GM19193 (cell line): ENCODE results near the gene MCC.

Source experiments
- POLR2A ChIP-seq: IDR thresholded peaks from 4 replicates; pipeline ENCODE4 v1.6.1; 2011; ENCODE audit not compliant: insufficient read depth, insufficient read length; ENCODE audit errors: extremely low read depth

Gene MCC

DNA sequence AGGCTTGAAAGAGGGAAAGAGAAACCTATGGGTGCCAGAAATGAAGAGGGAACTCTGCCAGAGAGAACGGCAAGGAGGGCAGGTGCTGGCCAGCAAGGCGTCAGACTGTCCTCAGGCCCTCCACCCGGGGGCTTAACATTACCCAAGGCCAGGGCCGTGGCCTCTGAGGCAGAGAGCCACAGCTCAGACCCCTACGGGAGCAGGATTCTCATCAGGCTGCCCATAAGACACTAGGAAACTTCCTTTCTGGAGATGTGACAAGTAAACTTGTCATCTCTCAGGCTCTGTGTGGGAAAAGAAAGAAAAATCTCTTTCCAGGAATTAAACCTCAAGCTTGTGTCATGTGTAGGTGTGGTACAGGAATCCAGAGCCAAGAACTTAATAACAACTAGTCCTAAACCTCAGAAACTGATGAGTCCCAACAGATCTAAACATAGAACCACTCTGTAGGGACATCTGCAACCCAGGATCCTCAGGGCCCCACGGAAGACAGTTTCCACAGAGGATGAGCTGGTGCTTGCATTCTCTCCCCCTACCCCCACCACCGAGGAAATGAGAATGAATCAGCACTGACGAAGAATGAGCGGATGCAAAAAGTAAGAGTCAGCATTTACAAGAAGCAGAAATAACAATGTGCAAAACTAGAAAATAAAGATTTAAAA lies 437.4 kb downstream of the MCC start:
- TF ChIP-seq POLR2A = no peak

DNA sequence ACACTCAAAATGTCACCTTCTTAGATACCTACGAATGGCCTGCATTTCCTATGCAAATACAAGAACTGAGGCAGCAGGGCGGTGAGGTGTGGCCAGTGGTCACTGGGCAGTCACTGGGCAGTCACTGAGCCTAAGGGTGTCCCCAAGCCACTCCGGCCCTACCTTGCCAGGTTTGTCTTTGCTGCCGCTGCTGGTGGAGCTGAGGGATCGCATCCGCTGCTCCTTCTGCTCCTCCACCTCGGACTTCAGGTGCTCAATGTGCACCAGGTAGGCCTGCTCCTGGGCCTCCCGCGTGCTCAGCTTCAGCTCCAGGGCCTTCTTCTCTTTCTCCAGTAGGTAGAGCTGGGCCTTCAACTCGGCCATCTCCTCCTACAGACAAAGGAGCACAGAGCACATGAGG lies 439.3 kb downstream of the MCC start:
- no peak for TF ChIP-seq POLR2A

DNA sequence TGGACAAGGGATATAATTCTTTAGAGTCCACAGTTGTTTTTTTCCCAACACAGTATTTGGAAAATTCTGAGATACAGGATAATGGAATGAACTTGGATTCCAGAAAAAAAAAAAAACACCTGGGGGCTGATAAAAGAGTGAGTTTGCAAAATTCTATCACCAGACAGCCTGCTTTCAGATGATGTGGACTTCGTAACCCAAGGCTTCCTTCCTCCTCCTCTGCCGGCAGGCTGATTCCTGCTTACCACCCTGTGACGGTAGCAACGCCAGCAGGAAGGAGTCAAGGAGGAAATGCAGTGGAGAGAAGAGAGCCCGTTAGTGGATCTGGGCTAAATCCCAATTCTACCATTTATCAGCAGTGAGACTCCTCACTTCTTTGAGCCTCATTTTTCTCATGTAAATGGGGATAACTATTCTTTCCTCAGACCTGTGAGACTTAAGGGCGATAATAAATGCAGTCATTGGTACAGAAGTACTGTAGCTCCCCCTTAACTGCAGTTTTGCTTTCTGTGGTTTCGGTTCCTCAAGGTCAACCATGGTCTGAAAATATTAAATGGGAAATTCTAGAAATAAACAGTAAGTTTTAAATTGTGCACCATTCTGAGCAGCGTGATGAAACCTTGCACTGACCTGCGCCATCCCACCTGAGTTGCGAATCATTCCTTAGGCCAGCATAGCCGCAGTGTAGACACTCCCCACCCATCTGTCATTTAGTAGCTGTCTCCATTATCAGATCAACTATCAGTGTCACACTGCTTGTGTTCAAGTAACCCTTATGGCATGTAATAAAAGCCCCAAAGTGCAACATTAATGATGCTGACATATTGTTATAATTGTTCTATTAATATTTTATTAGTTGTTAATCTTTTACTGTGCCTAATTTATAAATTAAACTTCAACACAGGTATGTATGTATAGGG lies 440.3 kb downstream of the MCC start:
- no peak for TF ChIP-seq POLR2A

DNA sequence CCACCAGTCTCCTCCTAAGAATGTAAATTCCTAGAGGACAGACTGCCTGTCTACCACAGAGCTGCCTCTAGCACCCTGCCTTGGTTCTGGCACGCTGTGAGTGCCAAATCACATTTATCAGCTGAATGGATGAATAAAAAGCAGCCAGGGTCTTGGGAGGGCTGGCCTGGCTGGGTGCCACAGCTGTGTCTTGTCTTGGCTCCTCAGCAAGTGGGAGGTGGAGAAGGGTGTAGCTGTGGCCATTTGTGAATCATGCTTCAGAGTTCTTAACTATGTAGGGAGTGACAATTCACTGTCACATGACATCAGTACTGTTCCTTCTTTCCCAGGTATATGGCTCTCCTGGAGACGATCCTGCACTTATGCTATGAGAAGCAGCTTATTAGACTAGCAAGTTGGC lies 441.0 kb downstream of the MCC start:
- TF ChIP-seq POLR2A = no peak

DNA sequence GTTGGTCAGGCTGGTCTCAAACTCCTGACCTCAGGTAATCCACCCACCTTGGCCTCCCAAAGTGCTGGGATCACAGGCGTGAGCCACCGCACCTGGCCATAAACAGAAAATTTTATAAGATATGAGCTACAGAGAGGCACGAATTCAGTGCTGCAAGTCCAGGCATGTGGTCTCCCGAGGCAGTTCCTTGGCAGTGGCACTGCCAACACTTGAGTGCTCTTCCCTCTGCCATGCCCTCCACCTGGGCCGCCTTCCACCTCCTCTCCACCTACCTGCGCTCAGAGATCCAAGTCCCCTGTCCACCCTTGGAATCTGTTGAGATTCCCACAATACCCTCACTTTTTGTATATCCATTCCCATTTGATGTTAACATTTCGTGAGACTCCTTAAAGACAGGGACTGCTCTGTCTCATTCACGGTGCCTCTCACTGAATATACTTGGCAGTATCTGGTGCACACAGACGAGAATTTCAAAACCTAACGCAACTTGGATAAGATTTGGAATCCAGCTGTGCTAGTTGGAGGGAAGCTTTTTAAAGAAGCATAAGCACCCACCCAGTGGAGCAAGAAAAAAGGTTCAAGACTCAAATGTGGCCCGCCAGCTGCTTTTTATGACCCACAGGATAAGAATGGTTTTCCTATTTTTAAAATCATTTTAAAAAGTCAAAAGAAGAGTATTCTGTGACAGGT lies 443.3 kb downstream of the MCC start:
- no peak for TF ChIP-seq POLR2A

DNA sequence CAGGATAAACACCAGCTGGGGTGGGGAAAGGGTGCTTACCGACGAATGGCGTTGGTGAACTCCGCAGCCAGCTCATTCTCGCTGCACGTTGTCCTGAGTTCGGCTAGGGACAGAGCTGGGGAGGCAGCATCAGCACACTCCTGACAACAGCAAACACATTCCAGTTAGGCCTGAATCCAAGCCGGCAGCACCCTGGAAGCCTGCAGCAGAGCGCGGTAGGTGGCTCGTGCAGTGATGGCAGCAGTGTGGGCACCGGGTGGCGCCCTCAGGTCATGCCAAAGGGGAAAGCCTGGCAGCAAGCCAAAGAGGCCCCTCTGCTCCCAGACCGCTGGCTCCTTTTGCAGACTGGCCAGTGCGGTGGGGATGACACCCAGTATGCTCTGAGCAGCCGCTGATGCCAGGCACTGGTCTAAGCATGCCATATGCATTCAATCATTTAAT lies 444.7 kb downstream of the MCC start:
- no peak for TF ChIP-seq POLR2A

DNA sequence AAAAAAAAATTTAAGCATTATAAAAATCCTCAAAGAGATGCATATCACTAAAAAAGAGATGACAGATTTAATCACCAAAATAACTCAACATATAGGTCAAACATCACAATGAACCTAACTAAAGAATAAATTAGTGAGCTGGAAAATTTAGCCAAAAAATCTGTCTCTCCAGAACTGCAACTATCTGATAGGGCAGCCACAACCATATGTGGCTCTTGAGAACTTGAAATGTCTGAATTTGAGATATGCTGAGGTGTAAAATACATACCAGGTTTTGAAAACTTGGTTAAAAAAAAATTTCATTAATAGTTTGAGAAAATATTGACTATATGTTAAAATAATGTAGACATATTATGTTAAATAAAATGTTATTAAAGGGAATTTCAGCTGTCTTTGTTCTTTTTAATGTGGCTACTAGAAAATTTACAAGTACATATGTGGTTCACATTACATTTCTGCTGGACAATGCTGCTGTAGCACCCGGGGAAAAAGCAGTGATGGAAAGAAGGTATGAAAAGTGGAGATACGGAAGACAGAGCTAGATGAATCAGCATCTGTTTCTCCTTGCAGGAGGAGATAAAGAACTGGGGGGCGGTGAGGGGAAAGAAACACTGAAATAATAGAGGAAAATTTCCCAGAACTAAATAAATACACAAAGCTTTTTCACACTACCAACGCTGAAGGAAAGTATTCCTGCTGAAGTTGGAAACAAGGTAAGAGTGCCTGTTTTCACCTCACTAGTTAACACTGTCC lies 445.6 kb downstream of the MCC start:
- no peak for TF ChIP-seq POLR2A

DNA sequence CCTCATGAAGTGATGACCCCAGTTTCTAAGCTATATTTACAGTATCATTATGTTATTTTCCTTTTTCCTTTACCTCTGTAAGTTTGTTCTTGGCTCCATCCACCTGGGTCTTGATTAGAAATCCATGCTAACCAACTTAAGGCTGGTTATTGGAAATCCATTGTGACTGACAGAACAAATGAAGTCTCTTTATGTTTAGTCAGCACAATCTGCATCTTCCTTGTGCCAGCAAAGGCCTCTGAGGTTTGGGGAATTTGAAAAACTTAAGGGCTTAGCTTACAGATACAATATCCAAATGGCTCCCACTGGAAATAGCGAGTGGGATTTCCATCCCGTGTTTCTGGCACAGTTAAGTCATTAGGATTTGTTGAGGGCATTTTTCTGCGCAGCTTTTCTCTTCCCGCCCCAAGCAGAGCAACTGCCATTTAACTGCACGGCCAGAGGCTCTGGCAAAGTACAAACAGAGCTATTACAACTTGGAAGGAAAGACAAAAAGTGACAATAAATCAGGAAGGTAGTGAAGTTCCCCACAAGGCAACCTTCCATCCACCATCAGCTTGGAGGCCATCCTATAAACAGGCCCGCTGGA lies 447.5 kb downstream of the MCC start:
- no peak for TF ChIP-seq POLR2A

DNA sequence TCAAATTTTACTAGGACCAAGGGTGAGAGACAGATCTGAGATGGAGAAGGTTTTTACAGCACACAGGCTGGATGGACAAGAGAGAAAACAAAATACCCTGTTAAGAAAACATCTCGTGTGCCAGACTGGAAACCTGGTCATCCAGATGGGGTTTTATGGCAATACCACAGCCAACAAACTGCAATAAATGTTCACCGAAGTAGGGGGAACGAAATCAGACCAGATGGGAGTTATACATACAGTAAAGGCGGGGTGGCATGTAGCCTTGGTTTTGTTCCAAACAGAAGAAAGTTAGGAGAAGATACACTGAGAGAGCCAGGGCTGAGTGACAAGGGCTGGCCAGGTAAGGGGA lies 448.3 kb downstream of the MCC start:
- no peak for TF ChIP-seq POLR2A

DNA sequence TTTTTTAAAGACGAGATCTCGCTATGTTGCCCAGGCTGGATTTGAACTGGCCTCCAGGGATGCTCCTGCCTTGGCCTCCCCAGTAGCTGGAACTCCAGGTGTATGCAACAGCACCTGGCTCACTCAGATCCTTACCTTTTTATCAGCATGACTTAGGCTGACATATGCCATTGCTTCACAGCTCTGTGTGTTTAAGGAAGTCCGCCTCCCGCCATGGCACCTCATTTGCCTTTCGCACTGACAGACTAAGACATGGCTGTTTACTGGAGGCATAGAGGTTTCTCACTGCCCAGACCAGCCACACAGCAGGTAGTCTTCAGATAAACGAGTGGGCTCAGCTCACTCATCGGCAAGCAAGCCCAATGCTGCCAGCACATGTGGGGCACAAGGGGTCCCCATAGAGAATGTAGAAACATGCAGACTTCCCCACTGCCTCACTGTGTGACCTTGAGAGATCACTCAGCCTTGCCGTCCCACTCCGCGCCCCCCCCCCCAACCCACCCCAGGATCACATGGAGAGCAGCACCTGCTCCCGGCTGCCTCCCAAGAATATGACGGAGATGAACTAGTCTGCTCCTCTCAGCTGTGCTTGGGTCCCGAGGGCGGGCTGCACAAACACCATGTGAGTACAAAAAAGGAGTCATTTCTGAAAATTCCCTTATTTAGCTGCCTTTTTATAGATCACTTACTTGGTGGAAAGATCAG lies 448.9 kb downstream of the MCC start:
- no peak for TF ChIP-seq POLR2A

DNA sequence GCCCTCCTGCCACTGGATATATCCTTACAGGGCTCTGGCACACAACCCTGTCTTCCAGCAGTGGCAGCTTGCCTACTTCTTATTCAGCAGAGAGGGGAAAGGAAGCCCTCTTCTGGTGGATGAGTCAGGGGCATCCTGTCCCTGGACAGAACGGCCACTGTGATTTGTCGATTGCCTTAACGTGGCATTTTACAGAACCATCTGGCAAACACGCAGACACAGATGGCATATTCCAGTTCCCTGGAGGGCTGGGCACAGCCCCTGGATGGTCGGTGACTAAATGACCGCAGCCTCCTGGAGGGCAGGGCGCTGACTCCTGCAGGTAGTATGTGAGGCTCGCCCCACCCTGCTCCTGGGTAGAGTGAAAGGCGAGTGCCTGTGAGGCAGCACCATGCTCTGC lies 449.5 kb downstream of the MCC start:
- no peak for TF ChIP-seq POLR2A

DNA sequence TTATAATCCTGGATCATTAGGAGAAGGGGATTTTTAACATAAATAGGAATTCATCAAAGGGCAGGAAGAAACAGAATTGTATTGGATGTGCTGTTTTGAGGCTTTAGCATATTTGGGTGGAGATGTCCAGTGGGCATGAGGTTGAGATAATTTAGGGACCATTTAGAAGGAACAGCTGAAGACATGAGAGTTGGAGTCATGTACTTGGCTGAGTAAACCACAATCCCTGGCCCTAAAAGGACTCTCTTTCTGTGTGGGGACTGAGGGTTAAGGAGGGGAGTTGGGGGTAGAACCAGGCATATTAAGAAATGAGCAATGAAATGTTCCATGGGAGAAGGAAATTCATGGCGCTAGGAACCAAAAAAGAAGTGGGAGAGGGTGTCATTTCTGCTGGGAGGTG lies 450.1 kb downstream of the MCC start:
- no peak for TF ChIP-seq POLR2A

DNA sequence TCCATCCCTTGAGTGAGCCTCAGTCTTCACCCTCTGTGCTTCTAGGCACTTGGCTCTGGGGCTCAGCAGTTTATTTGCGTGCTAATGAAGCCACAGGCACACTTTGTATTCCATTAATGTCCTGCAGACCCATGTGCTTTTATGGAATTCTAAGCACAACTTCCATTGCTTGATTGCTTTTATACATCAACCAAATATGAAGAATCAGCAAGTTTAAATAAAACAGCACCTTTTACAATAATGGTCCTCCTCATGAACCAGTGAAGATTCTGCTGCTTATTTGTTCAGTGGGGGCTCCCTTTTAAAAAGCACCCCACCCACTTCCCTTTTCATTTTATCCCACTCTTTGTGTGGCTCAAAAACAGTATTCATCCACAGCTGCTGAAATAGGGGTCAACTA lies 451.4 kb downstream of the MCC start:
- no peak for TF ChIP-seq POLR2A

DNA sequence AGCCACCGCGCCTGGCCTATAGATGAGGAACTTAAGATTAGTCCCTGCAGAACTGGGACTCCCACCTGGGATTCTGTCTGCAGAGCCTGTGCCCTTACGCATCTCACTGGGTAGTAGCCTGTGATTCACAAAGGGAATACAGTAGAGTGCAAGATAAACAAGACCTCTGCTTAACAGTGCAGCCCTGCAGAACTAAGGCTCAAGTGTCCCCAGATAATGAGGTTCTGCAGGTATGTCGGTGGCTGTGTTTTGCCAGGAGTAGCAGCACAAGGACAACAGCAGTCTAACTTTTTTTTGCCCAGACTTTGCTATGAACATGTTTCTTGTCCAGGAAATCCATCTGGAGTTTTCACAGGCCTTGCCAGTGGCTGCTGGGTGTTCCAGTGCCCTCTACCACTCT lies 451.9 kb downstream of the MCC start:
- TF ChIP-seq POLR2A = no peak
